HEK293T (cell line): ENCODE measurements around the gene SOCS6.

ENCODE experiments used
- PKNOX1 ChIP-seq: fragments of 450-650 bp; IDR thresholded peaks from 2 replicates; pipeline ENCODE4 v1.6.1; 2016
- SUZ12 ChIP-seq: fragments of 450-650 bp; IDR thresholded peaks from 2 replicates; pipeline ENCODE4 v1.6.1; 2016; ENCODE audit warnings: mild to moderate bottlenecking

GRCh38 chr18:70376137-70376913, 87.5 kb downstream of the SOCS6 start:
- TF ChIP-seq PKNOX1 (no peak), SUZ12 (no peak)
